ENCODE results near the gene PRPSAP2. TPM values are rescaled to one million over a fixed set of nuclear protein-coding genes. Genes with fewer than 3 reads are reported as not detected.

Gene PRPSAP2
- total and polyA plus RNA-seq, 2 of the 8 experiments (the other 6 are each of a cell fraction or from before 2014, with no cell fraction given): 28.7 to 50.5 TPM

DNA sequence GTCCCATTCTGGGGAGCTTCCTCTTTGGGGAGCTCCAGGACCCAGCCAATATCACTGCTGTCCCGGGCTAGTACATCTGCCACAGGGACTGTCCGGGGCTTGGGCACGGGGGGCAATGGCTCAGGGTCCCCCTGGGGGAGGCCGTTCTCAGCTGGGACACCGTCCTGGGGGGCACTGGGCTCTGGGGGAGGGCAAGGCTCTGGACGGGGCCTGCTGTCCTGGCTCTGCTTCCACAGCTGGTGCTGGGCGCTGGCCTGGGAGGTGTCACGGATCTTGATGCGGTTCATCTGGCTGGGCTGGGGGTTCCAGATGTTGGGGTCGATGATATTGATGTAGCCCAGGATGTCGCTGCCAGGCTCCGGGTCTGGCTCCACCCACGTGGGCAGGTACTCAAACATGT, 120.1 kb downstream of the PRPSAP2 start:
- Histone ChIP-seq H4K91ac (replicated peaks; ENCODE audit: insufficient read length, low read length) (no peak overlapping the region), H3K27ac (ENCODE audit: low read depth, low read length) (no peak overlapping the region), H3K4me1 (replicated peaks in 1 of 4; ENCODE audit: control insufficient read depth in 3 of 4, insufficient read depth in 4 of 4, low read length in 3 of 4) (peaks cover 0 to 4% (median 0%) of the 10 kb centered on the region in 4 experiments; a peak in 2 of 7 replicates), H3K56ac (replicated peaks; ENCODE audit: insufficient read length, low read depth, low read length) (no peak overlapping the region), H4K5ac (ENCODE audit: insufficient read length, low read depth, low read length) (no peak overlapping the region), H3K27me3 (replicated peaks in 1 of 4; ENCODE audit: control insufficient read depth in 3 of 4, extremely low read depth in 1 of 4, insufficient read depth in 3 of 4, low read length in 3 of 4) (no peaks in the 10 kb centered on the region), H3K36me3 (ENCODE audit: control insufficient read depth in 2 of 4, insufficient read depth in 4 of 4, low read length in 3 of 4) (peaks cover 10 to 25% (median 21%) of the 10 kb centered on the region in 4 experiments), H2BK120ac (replicated peaks; ENCODE audit: low read depth, low read length) (no peak overlapping the region), H2AK5ac (ENCODE audit: low read depth, low read length) (no peak overlapping the region), H3K79me1 (ENCODE audit: low read depth, low read length) (peaks cover 7% of the 10 kb centered on the region; the same call in 1 of the 2 replicates), H3K9ac (replicated peaks in 1 of 4; ENCODE audit: extremely low read depth in 1 of 4, low read depth in 3 of 4, low read length in 3 of 4) (no peak overlapping the region), H2BK15ac (ENCODE audit: low read length) (no peak overlapping the region), H3K4me2 (ENCODE audit: insufficient read depth in 1 of 2, low read depth in 2 of 2, low read length in 2 of 2) (no peak overlapping the region), H4K20me1 (replicated peaks in 1 of 2; ENCODE audit: control insufficient read depth in 1 of 2, insufficient read depth in 2 of 2, low read length in 2 of 2) (peaks cover 6 to 18% of the 10 kb centered on the region in 2 experiments), H3K23me2 (ENCODE audit: low read depth, low read length) (no peaks in the 10 kb centered on the region), H2AFZ (ENCODE audit: low read length) (no peak overlapping the region), H2BK12ac (ENCODE audit: low read depth, low read length) (no peak overlapping the region), H3K4ac (replicated peaks; ENCODE audit: insufficient read length, low read depth, low read length) (no peak overlapping the region), H3K79me2 (ENCODE audit: control insufficient read depth in 1 of 2, insufficient read depth in 2 of 2, low read length in 2 of 2) (no peaks in the 10 kb centered on the region), H3K4me3 (ENCODE audit: extremely low read depth in 1 of 4, insufficient read depth in 2 of 4, low read depth in 3 of 4, low read length in 4 of 4) (no peak overlapping the region), H3K9me3 (ENCODE audit: insufficient read depth in 2 of 2, low read depth in 1 of 2, low read length in 1 of 2) (no peaks in the 10 kb centered on the region), H3K14ac (ENCODE audit: insufficient read length) (no peak overlapping the region), H3K18ac (ENCODE audit: extremely low read depth, low read length) (no peak overlapping the region), H2BK5ac (ENCODE audit: low read depth, low read length) (no peak overlapping the region), H3K23ac (ENCODE audit: insufficient read length) (no peak overlapping the region), H4K8ac (ENCODE audit: extremely low read depth, insufficient read depth, low read length) (no peak overlapping the region), H2BK20ac (ENCODE audit: low read length) (no peak overlapping the region)
- POLR2A ChIA-PET (ENCODE audit: partially characterized antibody): interaction anchor here (0.5 to 1.2 kb wide), 2 partner anchors 9 to 16 kb away, joined by 3 to 4 read pairs; no protein-coding TSS in a partner anchor
- CTCF ChIA-PET (ENCODE audit: partially characterized antibody): interaction anchor here (1.1 to 4.9 kb wide), 3 partner anchors 13 to 26 kb away, joined by 3 to 30 read pairs (median 4); partner anchors contain the start of gene SLC5A10
- no peak for TF ChIP-seq TAF7 (optimal IDR thresholded peaks at IDR 0.05; ENCODE audit: borderline replicate concordance, low read depth, low read length)
- TF ChIP-seq CHD1 (IDR thresholded peaks at IDR 0.05; ENCODE audit: low read depth, low read length): no peak
- TF ChIP-seq ASH2L (IDR thresholded peaks at IDR 0.05; ENCODE audit: low read length): no peak
- TF ChIP-seq RNF2 (IDR thresholded peaks at IDR 0.05; ENCODE audit: borderline replicate concordance, low read depth, low read length, missing control alignments, poor library complexity, severe bottlenecking): no peak
- TF ChIP-seq KDM5A (IDR thresholded peaks at IDR 0.05; ENCODE audit: low read length): no peak
- TF ChIP-seq TAF1 (IDR thresholded peaks at IDR 0.05; ENCODE audit: low read depth, low read length): no peak
- no peak for TF ChIP-seq CBX8 (IDR thresholded peaks at IDR 0.05; ENCODE audit: borderline replicate concordance, low read depth, low read length)
- TF ChIP-seq TCF12 (IDR thresholded peaks at IDR 0.05; ENCODE audit: low read depth, low read length): no peak
- FAIRE-seq: no peak
- 97% methylated on average over 13 of the region's 13 CpGs; no CpG with 5 or more reads in 1 of the 2 experiments for WGBS, 2 experiments (ENCODE audit: extremely low coverage in 1 of 2, insufficient coverage in 1 of 2, insufficient read length in 1 of 2, insufficient replicate concordance in 2 of 2, low coverage in 1 of 2, low lambda C conversion rate in 2 of 2, missing lambda C conversion rate in 1 of 2)
- no peak for DNase-seq (ENCODE audit: low read depth in 1 of 2, low spot score in 2 of 2)

Data from H1 (cell line).